Measurements from ENCODE around the gene LZTFL1.

Gene LZTFL1

GRCh38 chr3:45775571-45776300 lies 66.2 kb downstream of the LZTFL1 start:
- ChIA-PET CTCF (interaction anchor here (0.9 to 9.9 kb wide), 4 partner anchors 14 to 302 kb away, joined by 3 to 73 read pairs (median 8); no protein-coding TSS in a partner anchor), POLR2A (no interaction called here)
- no peak for DNase-seq (ENCODE audit: extremely low spot score)
- TF ChIP-seq CTCF (IDR thresholded peaks at IDR 0.05; ENCODE audit: control extremely low read depth, extremely low read depth, low read depth, missing control alignments), result no peak

- no peak for DNase-seq (ENCODE audit: extremely low spot score)
- TF ChIP-seq CTCF (IDR thresholded peaks at IDR 0.05; ENCODE audit: control extremely low read depth, extremely low read depth, low read depth, missing control alignments), result no peak
- CTCF ChIA-PET, result interaction anchor here (0.9 to 9.9 kb wide), 6 partner anchors 13 to 303 kb away, joined by 3 to 73 read pairs (median 4); no protein-coding TSS in a partner anchor
- POLR2A ChIA-PET, result interaction anchor here (0.5 to 0.6 kb wide), 2 partner anchors 123 to 310 kb away, joined by 3 read pairs; no protein-coding TSS in a partner anchor
Measured at GRCh38 chr3:45774581-45775521, 67.1 kb downstream of the LZTFL1 start.

GRCh38 chr3:45773714-45774449 lies 68.0 kb downstream of the LZTFL1 start:
- DNase-seq (ENCODE audit: extremely low spot score), result no peak
- no peak for TF ChIP-seq CTCF (IDR thresholded peaks at IDR 0.05; ENCODE audit: control extremely low read depth, extremely low read depth, low read depth, missing control alignments)
- ChIA-PET CTCF (interaction anchor here (1.0 to 9.9 kb wide), 6 partner anchors 12 to 155 kb away, joined by 3 to 73 read pairs (median 4); no protein-coding TSS in a partner anchor), POLR2A (interaction anchor here (0.6 kb wide), 1 partner anchor 124 kb away, joined by 3 read pairs; no protein-coding TSS in a partner anchor)
